SU-DHL-6 (cell line): ENCODE data around the gene TCF23.

Experiments
- H2AFZ ChIP-seq: fragments of 200-600 bp; sonication (generic); 2 replicates; pipeline ENCODE4 v1.6.1; 2014; ENCODE audit warnings: low read depth, mild to moderate bottlenecking, moderate library complexity, mixed read lengths, antibody characterized with exemption, low read length; ENCODE audit not compliant: severe bottlenecking
- H3F3A ChIP-seq: fragments of 200-600 bp; shearing (Covaris generic); 2 replicates; pipeline ENCODE4 v1.6.0; 2016; ENCODE audit warnings: antibody characterized with exemption, mild to moderate bottlenecking; ENCODE audit not compliant: insufficient read depth
- H3K27ac ChIP-seq: fragments of 200-600 bp; sonication (generic); 2 replicates; pipeline ENCODE4 v1.5.1; 2016; ENCODE audit warnings: low read depth, mild to moderate bottlenecking, low read length, moderate library complexity, mixed read lengths
- H3K27me3 ChIP-seq: fragments of 200-600 bp; sonication (generic), shearing (Covaris generic); 2 replicates; pipeline ENCODE4 v1.6.0; 2014; ENCODE audit warnings: mild to moderate bottlenecking, low read length
- H3K36me3 ChIP-seq: fragments of 200-600 bp; sonication (generic); 2 replicates; pipeline ENCODE4 v1.6.1; 2014; ENCODE audit warnings: mild to moderate bottlenecking, low read length, mixed read lengths
- H3K4me2 ChIP-seq: fragments of 300-600, 200-600 bp; shearing (Covaris generic), sonication (generic); 2 replicates; pipeline ENCODE4 v1.6.0; 2014; ENCODE audit warnings: low read length, low read depth, mild to moderate bottlenecking; ENCODE audit not compliant: poor library complexity, severe bottlenecking
- H3K4me3 ChIP-seq: fragments of 200-600 bp; sonication (generic); 2 replicates; pipeline ENCODE4 v1.5.1; 2014; ENCODE audit warnings: antibody characterized with exemption, low read length, mild to moderate bottlenecking, mixed read lengths; ENCODE audit not compliant: insufficient read depth, poor library complexity, severe bottlenecking
- H3K79me2 ChIP-seq: fragments of 200-600 bp; sonication (generic); 2 replicates; pipeline ENCODE4 v1.6.1; 2014; ENCODE audit warnings: mild to moderate bottlenecking, low read length, moderate library complexity; ENCODE audit not compliant: insufficient read depth
- H3K9ac ChIP-seq: fragments of 200-600 bp; sonication (generic); 2 replicates; pipeline ENCODE4 v1.7.0; 2014; ENCODE audit warnings: mild to moderate bottlenecking, low read length
- H3K9me2 ChIP-seq: fragments of 200-600 bp; sonication (generic); replicated peaks from 2 replicates; pipeline ENCODE4 v1.6.1; 2014; ENCODE audit warnings: low read length; ENCODE audit not compliant: insufficient read depth
- H3K9me3 ChIP-seq: fragments of 200-600 bp; sonication (generic); 2 replicates; pipeline ENCODE4 v1.6.1; 2014; ENCODE audit warnings: low read length, mixed read lengths; ENCODE audit not compliant: insufficient read depth
- H4K20me1 ChIP-seq: fragments of 200-600 bp; sonication (generic); 2 replicates; pipeline ENCODE4 v1.6.1; 2014; ENCODE audit warnings: low read depth, mild to moderate bottlenecking, antibody characterized with exemption, low read length, moderate library complexity, mixed read lengths
- CTCF ChIP-seq: fragments of 200-600 bp; sonication (generic); IDR thresholded peaks from one replicate; pipeline ENCODE4 v1.5.1; 2017; ENCODE audit warnings: antibody characterized with exemption, mild to moderate bottlenecking, low read length, moderate library complexity; ENCODE audit not compliant: insufficient read depth, poor library complexity, severe bottlenecking
- EZH2phosphoT487 ChIP-seq: fragments of 200-600 bp; sonication (generic), shearing (Covaris generic); conservative IDR thresholded peaks from 2 replicates; pipeline ENCODE4 v1.6.1; 2018; ENCODE audit warnings: mild to moderate bottlenecking, antibody characterized with exemption, low read length, moderate library complexity, mixed read lengths

Gene TCF23

GRCh38 chr2:27155069-27155520, 6.3 kb downstream of the TCF23 start:
- Histone ChIP-seq H3K79me2 (no peaks in the 10 kb centered on the region), H3K9me2 (no peaks in the 10 kb centered on the region), H2AFZ (no peak overlapping the region), H3K4me3 (no peak overlapping the region), H3K9me3 (no peaks in the 10 kb centered on the region), H3K4me2 (no peak overlapping the region), H3K27me3 (no peaks in the 10 kb centered on the region), H3K27ac (no peak overlapping the region), H3K9ac (no peak overlapping the region), H3F3A (no peaks in the 10 kb centered on the region), H3K36me3 (no peaks in the 10 kb centered on the region), H4K20me1 (no peaks in the 10 kb centered on the region)
- TF ChIP-seq CTCF (no peak), EZH2phosphoT487 (no peak)

- Histone ChIP-seq H4K20me1 (no peaks in the 10 kb centered on the region), H3K9me3 (no peaks in the 10 kb centered on the region), H3K4me3 (no peak overlapping the region), H3K4me2 (no peak overlapping the region), H3K9me2 (no peaks in the 10 kb centered on the region), H3K79me2 (no peaks in the 10 kb centered on the region), H3K9ac (no peak overlapping the region), H2AFZ (no peak overlapping the region), H3K27me3 (no peaks in the 10 kb centered on the region), H3K36me3 (no peaks in the 10 kb centered on the region), H3K27ac (no peak overlapping the region), H3F3A (no peaks in the 10 kb centered on the region)
- TF ChIP-seq CTCF (no peak), EZH2phosphoT487 (no peak)
Measured at GRCh38 chr2:27158468-27158867, 9.7 kb downstream of the TCF23 start.

GRCh38 chr2:27159271-27159670, 10.5 kb downstream of the TCF23 start:
- Histone ChIP-seq H3K9me3 (no peaks in the 10 kb centered on the region), H3K4me2 (no peak overlapping the region), H3K27ac (no peak overlapping the region), H3F3A (no peaks in the 10 kb centered on the region), H3K27me3 (no peaks in the 10 kb centered on the region), H4K20me1 (no peaks in the 10 kb centered on the region), H3K36me3 (no peaks in the 10 kb centered on the region), H3K9ac (no peak overlapping the region), H3K9me2 (no peaks in the 10 kb centered on the region), H3K79me2 (no peaks in the 10 kb centered on the region), H2AFZ (no peak overlapping the region), H3K4me3 (no peak overlapping the region)
- TF ChIP-seq EZH2phosphoT487 (no peak), CTCF (no peak)

- H4K20me1 ChIP-seq: no peaks in the 10 kb centered on the region
- no peak overlapping the region for H3K27ac ChIP-seq
- no peak overlapping the region for H3K4me2 ChIP-seq
- no peak overlapping the region for H3K9ac ChIP-seq
- no peaks in the 10 kb centered on the region for H3K9me2 ChIP-seq
- H3K4me3 ChIP-seq: no peak overlapping the region
- H3F3A ChIP-seq: no peaks in the 10 kb centered on the region
- no peaks in the 10 kb centered on the region for H3K27me3 ChIP-seq
- no peaks in the 10 kb centered on the region for H3K79me2 ChIP-seq
- H3K36me3 ChIP-seq: no peaks in the 10 kb centered on the region
- no peaks in the 10 kb centered on the region for H3K9me3 ChIP-seq
- TF ChIP-seq CTCF: no peak
- TF ChIP-seq EZH2phosphoT487: no peak
- no peak overlapping the region for H2AFZ ChIP-seq
Measured at GRCh38 chr2:27160191-27160590, 11.4 kb downstream of the TCF23 start.
